ENCODE data around the gene PUS10. TPM values are rescaled to one million over a fixed set of nuclear protein-coding genes. Genes with fewer than 3 reads are reported as not detected.
"Not testable (repeated sequence)": the region's sequence is repeated elsewhere in the genome, so short reads cannot be mapped to it uniquely, and the experiment has no call there.

Gene PUS10
- polyA plus RNA-seq, 3 donors: 2.0 to 3.0 (median 2.8) TPM

- peak overlapping the region in 2 of 7 donors; percentile 31 to 32 for H3K27ac Mint-ChIP-seq
- H3K4me1 ChIP-seq (ENCODE audit: control insufficient read depth in 1 of 2, insufficient read depth in 2 of 2, low read length in 2 of 2): peaks cover 26 to 46% of the 10 kb centered on the region in 2 donors
- 92% methylated on average over 2 of the region's 2 CpGs for WGBS (ENCODE audit: insufficient coverage)
- H4K20me1 ChIP-seq (ENCODE audit: insufficient read depth, low read length): no peaks in the 10 kb centered on the region
- H3K9ac ChIP-seq (ENCODE audit: insufficient read depth, low read length, poor library complexity, severe bottlenecking): no peak overlapping the region
- H3K27me3 Mint-ChIP-seq (ENCODE audit: low read depth in 3 of 3): peaks cover 0 to 4% (median 0%) of the 10 kb centered on the region in 3 donors
- H3K36me3 ChIP-seq (replicated peaks in 1 of 2; ENCODE audit: control insufficient read depth in 1 of 2, insufficient read depth in 2 of 2, low read length in 2 of 2): no peaks in the 10 kb centered on the region
- TF ChIP-seq, protein P1, sequence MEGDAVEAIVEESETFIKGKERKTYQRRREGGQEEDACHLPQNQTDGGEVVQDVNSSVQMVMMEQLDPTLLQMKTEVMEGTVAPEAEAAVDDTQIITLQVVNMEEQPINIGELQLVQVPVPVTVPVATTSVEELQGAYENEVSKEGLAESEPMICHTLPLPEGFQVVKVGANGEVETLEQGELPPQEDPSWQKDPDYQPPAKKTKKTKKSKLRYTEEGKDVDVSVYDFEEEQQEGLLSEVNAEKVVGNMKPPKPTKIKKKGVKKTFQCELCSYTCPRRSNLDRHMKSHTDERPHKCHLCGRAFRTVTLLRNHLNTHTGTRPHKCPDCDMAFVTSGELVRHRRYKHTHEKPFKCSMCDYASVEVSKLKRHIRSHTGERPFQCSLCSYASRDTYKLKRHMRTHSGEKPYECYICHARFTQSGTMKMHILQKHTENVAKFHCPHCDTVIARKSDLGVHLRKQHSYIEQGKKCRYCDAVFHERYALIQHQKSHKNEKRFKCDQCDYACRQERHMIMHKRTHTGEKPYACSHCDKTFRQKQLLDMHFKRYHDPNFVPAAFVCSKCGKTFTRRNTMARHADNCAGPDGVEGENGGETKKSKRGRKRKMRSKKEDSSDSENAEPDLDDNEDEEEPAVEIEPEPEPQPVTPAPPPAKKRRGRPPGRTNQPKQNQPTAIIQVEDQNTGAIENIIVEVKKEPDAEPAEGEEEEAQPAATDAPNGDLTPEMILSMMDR (IDR thresholded peaks at IDR 0.05): no peak
- H3K27me3 ChIP-seq (ENCODE audit: control insufficient read depth in 2 of 2, insufficient read depth in 2 of 2, low read length in 2 of 2): no peaks in the 10 kb centered on the region
- no peak for DNase-seq
- peaks cover 3 to 12% of the 10 kb centered on the region in 2 donors for H3K36me3 Mint-ChIP-seq
- peaks cover 0 to 17% (median 13%) of the 10 kb centered on the region in 7 donors for H3K9me3 Mint-ChIP-seq
- no peaks in the 10 kb centered on the region for H3K79me2 ChIP-seq (ENCODE audit: insufficient read depth, low read length)
- no peak overlapping the region for H3K27ac ChIP-seq (ENCODE audit: low read depth in 1 of 2, low read length in 2 of 2)
- H3K4me1 Mint-ChIP-seq: peaks cover 48% of the 10 kb centered on the region
- peaks cover 10 to 11% of the 10 kb centered on the region in 2 donors for H3K9me3 ChIP-seq (replicated peaks in 1 of 2; ENCODE audit: control insufficient read depth in 1 of 2, insufficient read depth in 1 of 2, low read length in 2 of 2)
- H3K4me3 Mint-ChIP-seq: no peak overlapping the region
- H3K4me2 ChIP-seq (replicated peaks; ENCODE audit: extremely low read depth, low read length, poor library complexity, severe bottlenecking): no peak overlapping the region
- intact Hi-C loops (cut with micrococcal nuclease): no loop called here
- H2AFZ ChIP-seq (ENCODE audit: insufficient read depth, low read depth, low read length, poor library complexity, severe bottlenecking): no peak overlapping the region
- no peak overlapping the region for H3K4me3 ChIP-seq (replicated peaks in 1 of 3; ENCODE audit: low read depth in 2 of 3, low read length in 3 of 3)
Measured at GRCh38 chr2:60989259-60989658, 28.8 kb downstream of the PUS10 start.

GRCh38 chr2:60987656-60988055 is 30.4 kb downstream of the PUS10 start:
- H3K4me3 ChIP-seq (replicated peaks in 1 of 3; ENCODE audit: low read depth in 2 of 3, low read length in 3 of 3); H3K27me3 ChIP-seq (ENCODE audit: control insufficient read depth in 2 of 2, insufficient read depth in 2 of 2, low read length in 2 of 2); H3K4me2 ChIP-seq (replicated peaks; ENCODE audit: extremely low read depth, low read length, poor library complexity, severe bottlenecking); H2AFZ ChIP-seq (ENCODE audit: insufficient read depth, low read depth, low read length, poor library complexity, severe bottlenecking); intact Hi-C loops (cut with micrococcal nuclease); H3K9ac ChIP-seq (ENCODE audit: insufficient read depth, low read length, poor library complexity, severe bottlenecking); H3K27me3 Mint-ChIP-seq (ENCODE audit: low read depth in 3 of 3); H3K36me3 ChIP-seq (replicated peaks in 1 of 2; ENCODE audit: control insufficient read depth in 1 of 2, insufficient read depth in 2 of 2, low read length in 2 of 2); H3K4me3 Mint-ChIP-seq; H4K20me1 ChIP-seq (ENCODE audit: insufficient read depth, low read length); H3K27ac ChIP-seq (ENCODE audit: low read depth in 1 of 2, low read length in 2 of 2); DNase-seq; H3K79me2 ChIP-seq (ENCODE audit: insufficient read depth, low read length): not testable (repeated sequence)
- Histone ChIP-seq H3K4me1 (ENCODE audit: control insufficient read depth in 1 of 2, insufficient read depth in 2 of 2, low read length in 2 of 2) (peaks cover 20 to 38% of the 10 kb centered on the region in 2 donors), H3K9me3 (replicated peaks in 1 of 2; ENCODE audit: control insufficient read depth in 1 of 2, insufficient read depth in 1 of 2, low read length in 2 of 2) (peaks cover 10 to 11% of the 10 kb centered on the region in 2 donors)
- peaks cover 3 to 12% of the 10 kb centered on the region in 2 donors for H3K36me3 Mint-ChIP-seq
- WGBS (ENCODE audit: insufficient coverage): 90% methylated on average over 2 of the region's 8 CpGs
- H3K9me3 Mint-ChIP-seq: peaks cover 0 to 17% (median 12%) of the 10 kb centered on the region in 7 donors
- H3K4me1 Mint-ChIP-seq: peaks cover 38% of the 10 kb centered on the region
- peak overlapping the region in 1 of 7 donors; percentile 31 for H3K27ac Mint-ChIP-seq

Measured in CD14-positive monocyte (primary cell).